Left renal pelvis (tissue), 4 donors: ENCODE results near the gene STON2. TPM values are rescaled to one million over a fixed set of nuclear protein-coding genes. Genes with fewer than 3 reads are reported as not detected.

Experiments used
- DNase-seq, 4 donors: peaks; one replicate each; pipeline ENCODE4 v3.0.0-alpha.2; 2013; ENCODE audit warnings: low read depth in 4 of 4, low spot score in 3 of 4
- polyA plus RNA-seq, 4 donors: library from polyadenylated mRNA; unstranded; fragments of 120-200 nt; gene quantifications; one replicate each; pipeline ENCODE4 v1.2.1, GENCODE V29; 2013; ENCODE audit not compliant: insufficient read length in 4 of 4

STON2 gene
- polyA plus RNA-seq, 4 donors: 2.5 to 53.8 (median 45.7) TPM

DNA sequence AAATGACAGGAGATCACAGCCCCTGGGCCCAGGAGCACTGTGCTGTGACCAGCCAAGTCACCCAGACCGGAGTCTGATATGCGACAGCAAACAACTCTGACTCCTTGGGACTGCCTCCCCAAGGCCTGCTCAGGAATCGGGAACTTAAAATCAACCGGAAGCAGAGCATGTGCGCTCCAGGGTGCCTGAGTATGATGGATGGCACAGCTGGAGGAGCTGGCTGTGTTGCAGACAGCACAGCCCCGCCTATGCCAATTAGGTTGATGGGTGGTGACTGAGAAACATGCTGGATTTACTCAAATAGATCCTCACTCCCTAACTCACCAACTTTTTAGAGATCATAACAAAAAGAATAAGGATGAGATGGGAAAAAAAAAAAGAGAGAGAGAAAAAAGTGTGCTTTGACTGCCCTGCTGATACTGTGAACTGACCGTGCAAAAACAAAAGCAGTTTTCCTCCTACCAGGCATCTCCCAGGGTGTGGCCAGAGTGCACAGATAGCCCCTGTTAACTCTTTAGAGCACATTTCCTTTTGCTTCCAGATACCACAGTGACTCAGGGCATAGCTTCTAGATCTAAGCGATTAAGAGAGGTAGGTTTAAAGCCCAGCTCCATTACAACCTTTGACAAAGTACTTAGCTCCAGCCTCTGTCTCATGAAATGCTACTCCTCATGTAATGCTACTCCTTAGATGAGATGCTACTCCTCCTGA is 27.4 kb upstream of the STON2 start:
- no peak for DNase-seq

DNA sequence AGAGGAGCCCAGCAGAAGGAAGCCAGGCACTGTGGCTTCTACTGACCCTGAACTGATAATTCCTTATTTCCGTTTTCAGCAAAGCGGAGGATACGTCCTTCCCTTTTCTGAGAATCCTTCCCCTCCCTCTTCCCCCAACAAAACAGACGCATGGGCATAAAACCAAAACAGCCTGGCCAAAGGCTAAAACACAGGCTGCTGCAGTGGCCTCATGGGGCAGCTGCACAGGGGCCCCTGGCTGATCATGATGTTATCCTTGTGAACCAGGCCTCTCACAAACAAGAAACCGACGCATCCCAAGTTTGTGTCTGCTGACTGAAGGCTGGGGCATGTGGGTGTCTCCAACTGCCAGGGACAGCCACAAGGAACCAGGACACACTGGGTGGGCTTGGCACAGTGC is 23.4 kb upstream of the STON2 start:
- no peak for DNase-seq

- DNase-seq: no peak
These were observed 18.1 kb upstream of the STON2 start for GRCh38 chr14:81418057-81418790.

DNA sequence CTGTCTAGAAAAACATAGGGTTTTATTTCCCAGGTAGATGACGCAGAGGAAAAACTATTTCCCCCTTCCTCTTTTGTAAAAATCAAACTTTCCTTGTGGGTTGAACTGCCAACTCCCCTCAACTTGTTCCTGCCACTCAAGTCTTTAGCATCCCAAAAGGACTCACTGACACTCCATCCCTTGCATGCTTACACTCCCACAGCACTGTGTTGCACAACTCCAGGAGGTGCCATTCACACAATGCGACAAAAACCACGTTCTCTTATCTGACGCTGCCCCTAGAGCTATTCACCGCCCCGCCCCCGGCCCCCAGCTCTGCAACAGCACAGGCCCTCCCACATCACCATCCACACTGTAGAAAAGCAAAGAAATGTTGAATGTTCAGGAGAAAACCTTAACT is 16.9 kb upstream of the STON2 start:
- DNase-seq: no peak

GRCh38 chr14:81416194-81416952 is 16.2 kb upstream of the STON2 start:
- DNase-seq: no peak

DNA sequence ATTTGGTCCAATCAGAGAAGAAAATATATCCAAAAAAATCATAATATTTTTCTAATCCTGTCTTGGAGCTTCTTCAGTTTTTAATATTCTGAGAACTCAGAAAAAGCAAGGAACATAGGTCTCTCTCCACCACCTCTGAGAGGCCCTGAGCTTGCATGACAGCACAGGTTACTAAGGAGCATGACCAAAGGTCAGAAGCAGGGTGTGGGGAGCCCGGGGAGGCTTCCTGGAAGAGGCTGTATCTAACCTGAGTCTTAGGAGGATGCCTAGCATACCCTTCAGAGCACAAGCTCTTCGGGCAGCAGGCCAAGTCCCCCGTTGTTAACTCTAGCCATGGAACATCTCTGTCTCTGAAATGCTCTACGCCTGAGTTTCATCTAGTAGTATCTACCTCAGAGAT is 15.7 kb upstream of the STON2 start:
- DNase-seq: no peak

GRCh38 chr14:81414123-81414522 is 14.0 kb upstream of the STON2 start:
- no peak for DNase-seq

GRCh38 chr14:81412779-81413178 is 12.7 kb upstream of the STON2 start:
- DNase-seq: no peak

GRCh38 chr14:81408595-81408994 is 8.5 kb upstream of the STON2 start:
- no peak for DNase-seq

- no peak for DNase-seq
These were observed 6.7 kb upstream of the STON2 start for GRCh38 chr14:81406863-81407262.

DNA sequence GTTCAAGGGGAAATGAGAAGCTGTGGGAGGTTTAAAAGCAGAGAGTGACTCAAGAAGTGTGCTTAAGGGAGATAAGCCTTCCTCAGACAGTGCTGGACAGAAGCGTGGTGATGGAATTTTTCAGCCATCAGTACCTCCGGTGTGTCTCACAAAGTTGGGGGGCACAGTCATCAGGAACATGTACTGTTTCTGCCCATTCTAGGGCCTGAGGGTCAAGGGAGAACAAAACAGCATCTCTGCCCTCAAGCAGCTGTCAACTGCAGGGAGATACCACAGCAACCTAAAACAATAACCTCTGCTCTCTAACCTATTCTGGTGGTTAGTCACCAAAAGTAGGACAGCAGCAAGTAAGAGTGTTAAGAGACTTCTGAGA is 2.0 kb upstream of the STON2 start:
- no peak for DNase-seq

GRCh38 chr14:81401420-81402122 is 1.4 kb upstream of the STON2 start:
- no peak for DNase-seq

- DNase-seq: no peak
These were observed 728 bp upstream of the STON2 start for GRCh38 chr14:81400852-81401251.

DNA sequence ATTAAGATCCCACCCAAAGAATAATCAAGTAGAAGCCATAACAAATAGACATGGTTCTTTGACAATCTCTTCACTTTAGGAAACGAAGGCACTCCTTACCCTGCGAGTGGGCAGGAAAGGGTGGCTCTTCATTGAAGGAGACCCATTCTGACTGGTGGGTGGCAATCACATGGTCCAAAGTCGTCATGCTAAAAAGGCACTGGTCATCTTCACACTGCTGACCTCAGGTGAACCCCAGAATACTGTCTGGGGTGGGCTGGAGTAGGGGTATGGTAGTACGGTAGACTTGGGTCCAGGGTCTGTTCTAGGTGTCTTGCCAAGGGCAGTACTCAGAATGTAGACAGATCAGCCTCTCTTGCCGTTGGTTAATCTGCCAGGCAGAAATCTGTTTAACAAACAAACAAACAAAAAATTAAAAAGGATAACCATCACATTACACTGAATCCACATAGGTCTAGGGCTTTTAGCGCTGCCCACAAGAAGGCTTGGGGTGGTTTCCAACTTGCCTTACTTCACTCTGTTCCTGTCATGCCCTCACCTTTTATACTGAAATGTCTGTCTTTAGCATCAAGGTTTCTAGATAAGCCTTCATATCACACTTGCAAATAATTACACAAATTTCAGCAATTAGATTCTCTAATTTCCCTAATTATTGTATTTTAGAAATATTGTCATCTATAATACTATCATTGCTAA is 1.8 kb downstream of the STON2 start:
- no peak for DNase-seq

DNA sequence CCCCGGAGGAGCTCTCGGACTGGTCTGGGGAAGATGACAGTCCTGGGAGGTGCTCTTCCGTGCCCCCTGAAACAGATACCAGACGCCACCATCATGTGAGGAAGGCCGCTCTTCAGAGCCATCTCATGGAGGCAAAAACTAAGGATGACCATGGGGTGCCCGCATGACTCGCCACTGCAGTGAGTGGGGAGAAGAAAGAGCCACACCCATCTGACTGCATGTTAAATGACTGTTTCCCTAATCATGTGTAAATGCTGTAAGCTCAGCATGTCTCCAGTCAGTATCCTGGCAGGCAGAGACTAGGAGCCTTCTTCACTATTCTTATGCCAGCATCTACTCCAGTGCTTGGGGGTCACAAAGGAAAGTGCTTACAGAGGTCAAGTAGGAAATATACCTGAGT is 4.0 kb downstream of the STON2 start:
- DNase-seq: no peak

DNA sequence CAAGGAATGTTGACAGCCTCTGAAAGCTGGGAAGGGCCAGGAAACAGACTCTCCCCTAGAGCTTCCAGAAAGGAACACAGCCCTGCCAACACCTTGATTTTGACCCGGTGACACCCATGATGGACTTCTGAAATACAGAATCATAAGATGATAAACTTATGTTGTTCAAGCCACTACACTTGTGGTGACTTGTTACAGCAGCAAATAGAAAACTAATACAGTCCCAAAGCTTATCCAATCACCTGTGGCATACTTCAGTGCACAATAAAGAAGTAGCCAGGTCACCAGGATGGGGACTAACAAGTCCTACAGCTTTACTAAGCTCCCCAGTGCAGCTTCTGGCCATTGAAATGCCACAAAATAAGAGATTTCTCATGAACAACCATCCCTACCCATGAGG is 5.4 kb downstream of the STON2 start:
- no peak for DNase-seq

- no peak for DNase-seq
These were observed 7.0 kb downstream of the STON2 start for GRCh38 chr14:81392976-81393643.

DNA sequence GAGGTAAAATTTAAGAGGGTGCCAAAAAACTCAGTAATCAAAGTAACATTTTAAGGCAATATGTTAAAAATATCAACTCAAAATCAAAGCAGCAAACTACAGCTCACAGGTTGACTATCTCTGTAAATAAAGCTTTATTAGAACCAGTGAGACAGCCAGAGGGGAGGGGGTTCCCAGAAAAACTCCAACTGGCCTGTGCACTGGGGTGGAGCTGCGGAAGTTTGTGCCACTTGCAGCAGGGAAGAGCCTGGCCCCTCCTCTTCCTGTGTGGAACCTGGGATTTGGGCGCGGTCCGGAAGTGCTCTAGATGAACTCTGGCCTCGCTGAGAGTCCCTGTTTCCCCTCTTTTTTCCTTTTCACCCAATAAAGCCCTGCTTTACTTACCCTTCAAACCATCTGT is 8.1 kb downstream of the STON2 start:
- DNase-seq: no peak

GRCh38 chr14:81390696-81391095 is 9.4 kb downstream of the STON2 start:
- DNase-seq: no peak

- DNase-seq: no peak
These were observed 11.8 kb downstream of the STON2 start for GRCh38 chr14:81388336-81388735.
